Measurements from ENCODE around the gene FRZB. TPM values are rescaled to one million over a fixed set of nuclear protein-coding genes. Genes with fewer than 3 reads are reported as not detected.

FRZB gene
- total and polyA plus RNA-seq, 2 of the 13 experiments (the other 11 are each of a cell fraction or from before 2014, with no cell fraction given), result 0.04 to 1.2 TPM

- TF ChIP-seq, protein P1, sequence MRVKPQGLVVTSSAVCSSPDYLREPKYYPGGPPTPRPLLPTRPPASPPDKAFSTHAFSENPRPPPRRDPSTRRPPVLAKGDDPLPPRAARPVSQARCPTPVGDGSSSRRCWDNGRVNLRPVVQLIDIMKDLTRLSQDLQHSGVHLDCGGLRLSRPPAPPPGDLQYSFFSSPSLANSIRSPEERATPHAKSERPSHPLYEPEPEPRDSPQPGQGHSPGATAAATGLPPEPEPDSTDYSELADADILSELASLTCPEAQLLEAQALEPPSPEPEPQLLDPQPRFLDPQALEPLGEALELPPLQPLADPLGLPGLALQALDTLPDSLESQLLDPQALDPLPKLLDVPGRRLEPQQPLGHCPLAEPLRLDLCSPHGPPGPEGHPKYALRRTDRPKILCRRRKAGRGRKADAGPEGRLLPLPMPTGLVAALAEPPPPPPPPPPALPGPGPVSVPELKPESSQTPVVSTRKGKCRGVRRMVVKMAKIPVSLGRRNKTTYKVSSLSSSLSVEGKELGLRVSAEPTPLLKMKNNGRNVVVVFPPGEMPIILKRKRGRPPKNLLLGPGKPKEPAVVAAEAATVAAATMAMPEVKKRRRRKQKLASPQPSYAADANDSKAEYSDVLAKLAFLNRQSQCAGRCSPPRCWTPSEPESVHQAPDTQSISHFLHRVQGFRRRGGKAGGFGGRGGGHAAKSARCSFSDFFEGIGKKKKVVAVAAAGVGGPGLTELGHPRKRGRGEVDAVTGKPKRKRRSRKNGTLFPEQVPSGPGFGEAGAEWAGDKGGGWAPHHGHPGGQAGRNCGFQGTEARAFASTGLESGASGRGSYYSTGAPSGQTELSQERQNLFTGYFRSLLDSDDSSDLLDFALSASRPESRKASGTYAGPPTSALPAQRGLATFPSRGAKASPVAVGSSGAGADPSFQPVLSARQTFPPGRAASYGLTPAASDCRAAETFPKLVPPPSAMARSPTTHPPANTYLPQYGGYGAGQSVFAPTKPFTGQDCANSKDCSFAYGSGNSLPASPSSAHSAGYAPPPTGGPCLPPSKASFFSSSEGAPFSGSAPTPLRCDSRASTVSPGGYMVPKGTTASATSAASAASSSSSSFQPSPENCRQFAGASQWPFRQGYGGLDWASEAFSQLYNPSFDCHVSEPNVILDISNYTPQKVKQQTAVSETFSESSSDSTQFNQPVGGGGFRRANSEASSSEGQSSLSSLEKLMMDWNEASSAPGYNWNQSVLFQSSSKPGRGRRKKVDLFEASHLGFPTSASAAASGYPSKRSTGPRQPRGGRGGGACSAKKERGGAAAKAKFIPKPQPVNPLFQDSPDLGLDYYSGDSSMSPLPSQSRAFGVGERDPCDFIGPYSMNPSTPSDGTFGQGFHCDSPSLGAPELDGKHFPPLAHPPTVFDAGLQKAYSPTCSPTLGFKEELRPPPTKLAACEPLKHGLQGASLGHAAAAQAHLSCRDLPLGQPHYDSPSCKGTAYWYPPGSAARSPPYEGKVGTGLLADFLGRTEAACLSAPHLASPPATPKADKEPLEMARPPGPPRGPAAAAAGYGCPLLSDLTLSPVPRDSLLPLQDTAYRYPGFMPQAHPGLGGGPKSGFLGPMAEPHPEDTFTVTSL (CRISPR knock-in tag; IDR thresholded peaks at IDR 0.05; ENCODE audit: borderline replicate concordance), result no peak
- TF ChIP-seq DMAP1 (CRISPR knock-in tag; IDR thresholded peaks at IDR 0.05) (no peak), ZNF619 (CRISPR knock-in tag; IDR thresholded peaks at IDR 0.05) (no peak), ZNF251 (CRISPR knock-in tag; IDR thresholded peaks at IDR 0.05) (no peak), ZNF614 (CRISPR knock-in tag; IDR thresholded peaks at IDR 0.05; ENCODE audit: borderline replicate concordance) (no peak), GTF2F1 (IDR thresholded peaks at IDR 0.05; ENCODE audit: low read length) (no peak), ZNF235 (CRISPR knock-in tag; IDR thresholded peaks at IDR 0.05; ENCODE audit: borderline replicate concordance) (no peak), THAP7 (CRISPR knock-in tag; IDR thresholded peaks at IDR 0.05) (no peak), ZNF766 (CRISPR knock-in tag; IDR thresholded peaks at IDR 0.05; ENCODE audit: borderline replicate concordance) (no peak)
- TF ChIP-seq, protein P2, sequence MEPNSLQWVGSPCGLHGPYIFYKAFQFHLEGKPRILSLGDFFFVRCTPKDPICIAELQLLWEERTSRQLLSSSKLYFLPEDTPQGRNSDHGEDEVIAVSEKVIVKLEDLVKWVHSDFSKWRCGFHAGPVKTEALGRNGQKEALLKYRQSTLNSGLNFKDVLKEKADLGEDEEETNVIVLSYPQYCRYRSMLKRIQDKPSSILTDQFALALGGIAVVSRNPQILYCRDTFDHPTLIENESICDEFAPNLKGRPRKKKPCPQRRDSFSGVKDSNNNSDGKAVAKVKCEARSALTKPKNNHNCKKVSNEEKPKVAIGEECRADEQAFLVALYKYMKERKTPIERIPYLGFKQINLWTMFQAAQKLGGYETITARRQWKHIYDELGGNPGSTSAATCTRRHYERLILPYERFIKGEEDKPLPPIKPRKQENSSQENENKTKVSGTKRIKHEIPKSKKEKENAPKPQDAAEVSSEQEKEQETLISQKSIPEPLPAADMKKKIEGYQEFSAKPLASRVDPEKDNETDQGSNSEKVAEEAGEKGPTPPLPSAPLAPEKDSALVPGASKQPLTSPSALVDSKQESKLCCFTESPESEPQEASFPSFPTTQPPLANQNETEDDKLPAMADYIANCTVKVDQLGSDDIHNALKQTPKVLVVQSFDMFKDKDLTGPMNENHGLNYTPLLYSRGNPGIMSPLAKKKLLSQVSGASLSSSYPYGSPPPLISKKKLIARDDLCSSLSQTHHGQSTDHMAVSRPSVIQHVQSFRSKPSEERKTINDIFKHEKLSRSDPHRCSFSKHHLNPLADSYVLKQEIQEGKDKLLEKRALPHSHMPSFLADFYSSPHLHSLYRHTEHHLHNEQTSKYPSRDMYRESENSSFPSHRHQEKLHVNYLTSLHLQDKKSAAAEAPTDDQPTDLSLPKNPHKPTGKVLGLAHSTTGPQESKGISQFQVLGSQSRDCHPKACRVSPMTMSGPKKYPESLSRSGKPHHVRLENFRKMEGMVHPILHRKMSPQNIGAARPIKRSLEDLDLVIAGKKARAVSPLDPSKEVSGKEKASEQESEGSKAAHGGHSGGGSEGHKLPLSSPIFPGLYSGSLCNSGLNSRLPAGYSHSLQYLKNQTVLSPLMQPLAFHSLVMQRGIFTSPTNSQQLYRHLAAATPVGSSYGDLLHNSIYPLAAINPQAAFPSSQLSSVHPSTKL (CRISPR knock-in tag; IDR thresholded peaks at IDR 0.05), result 0 out of 2 replicates have a peak, but pooled peaks have one; percentile 12
- TF ChIP-seq, protein P3, sequence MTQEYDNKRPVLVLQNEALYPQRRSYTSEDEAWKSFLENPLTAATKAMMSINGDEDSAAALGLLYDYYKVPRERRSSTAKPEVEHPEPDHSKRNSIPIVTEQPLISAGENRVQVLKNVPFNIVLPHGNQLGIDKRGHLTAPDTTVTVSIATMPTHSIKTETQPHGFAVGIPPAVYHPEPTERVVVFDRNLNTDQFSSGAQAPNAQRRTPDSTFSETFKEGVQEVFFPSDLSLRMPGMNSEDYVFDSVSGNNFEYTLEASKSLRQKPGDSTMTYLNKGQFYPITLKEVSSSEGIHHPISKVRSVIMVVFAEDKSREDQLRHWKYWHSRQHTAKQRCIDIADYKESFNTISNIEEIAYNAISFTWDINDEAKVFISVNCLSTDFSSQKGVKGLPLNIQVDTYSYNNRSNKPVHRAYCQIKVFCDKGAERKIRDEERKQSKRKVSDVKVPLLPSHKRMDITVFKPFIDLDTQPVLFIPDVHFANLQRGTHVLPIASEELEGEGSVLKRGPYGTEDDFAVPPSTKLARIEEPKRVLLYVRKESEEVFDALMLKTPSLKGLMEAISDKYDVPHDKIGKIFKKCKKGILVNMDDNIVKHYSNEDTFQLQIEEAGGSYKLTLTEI (CRISPR knock-in tag; conservative IDR thresholded peaks at IDR 0.05), result no peak
- TF ChIP-seq, protein P4, sequence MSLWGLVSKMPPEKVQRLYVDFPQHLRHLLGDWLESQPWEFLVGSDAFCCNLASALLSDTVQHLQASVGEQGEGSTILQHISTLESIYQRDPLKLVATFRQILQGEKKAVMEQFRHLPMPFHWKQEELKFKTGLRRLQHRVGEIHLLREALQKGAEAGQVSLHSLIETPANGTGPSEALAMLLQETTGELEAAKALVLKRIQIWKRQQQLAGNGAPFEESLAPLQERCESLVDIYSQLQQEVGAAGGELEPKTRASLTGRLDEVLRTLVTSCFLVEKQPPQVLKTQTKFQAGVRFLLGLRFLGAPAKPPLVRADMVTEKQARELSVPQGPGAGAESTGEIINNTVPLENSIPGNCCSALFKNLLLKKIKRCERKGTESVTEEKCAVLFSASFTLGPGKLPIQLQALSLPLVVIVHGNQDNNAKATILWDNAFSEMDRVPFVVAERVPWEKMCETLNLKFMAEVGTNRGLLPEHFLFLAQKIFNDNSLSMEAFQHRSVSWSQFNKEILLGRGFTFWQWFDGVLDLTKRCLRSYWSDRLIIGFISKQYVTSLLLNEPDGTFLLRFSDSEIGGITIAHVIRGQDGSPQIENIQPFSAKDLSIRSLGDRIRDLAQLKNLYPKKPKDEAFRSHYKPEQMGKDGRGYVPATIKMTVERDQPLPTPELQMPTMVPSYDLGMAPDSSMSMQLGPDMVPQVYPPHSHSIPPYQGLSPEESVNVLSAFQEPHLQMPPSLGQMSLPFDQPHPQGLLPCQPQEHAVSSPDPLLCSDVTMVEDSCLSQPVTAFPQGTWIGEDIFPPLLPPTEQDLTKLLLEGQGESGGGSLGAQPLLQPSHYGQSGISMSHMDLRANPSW (CRISPR knock-in tag; IDR thresholded peaks at IDR 0.05; ENCODE audit: borderline replicate concordance), result 0 out of 2 replicates have a peak, but pooled peaks have one; percentile 50
Measured at GRCh38 chr2:182868054-182868796, 1.8 kb upstream of the FRZB start (continued).

All from HepG2 (cell line).